Spleen (tissue), 11 donors: Measurements from ENCODE around the gene CD164. TPM values are rescaled to one million over a fixed set of nuclear protein-coding genes. Genes with fewer than 3 reads are reported as not detected.

Source experiments
- DNase-seq: peaks from one replicate; pipeline ENCODE4 v3.0.0-alpha.2; 2020
- H3K27ac ChIP-seq, 8 donors: fragments of 200-600 bp; sonication (generic) in 7 of 8; 1 replicate in 4 of 8; 2 replicates in 4 of 8; pipeline versions ENCODE4 v1.5.0 to v1.8.0; 2016 to 2021; ENCODE audit warnings: inconsistent platforms in 4 of 8, mild to moderate bottlenecking in 4 of 8, moderate library complexity in 1 of 8
- H3K27me3 ChIP-seq, 7 donors: fragments of 200-600 bp; sonication (generic) in 6 of 7; replicated peaks in 1 of 7; 1 replicate in 4 of 7; 2 replicates in 3 of 7; pipeline versions ENCODE4 v1.5.0 to v1.8.0; 2016 to 2021; ENCODE audit warnings: inconsistent platforms in 3 of 7, mild to moderate bottlenecking in 1 of 7
- H3K36me3 ChIP-seq, 6 donors: fragments of 200-600 bp; sonication (generic) in 5 of 6; 1 replicate in 4 of 6; 2 replicates in 2 of 6; pipeline versions ENCODE4 v1.5.0 to v1.8.0; 2016 to 2021; ENCODE audit warnings: inconsistent platforms in 2 of 6
- H3K4me1 ChIP-seq, 6 donors: fragments of 200-600 bp; sonication (generic) in 5 of 6; 1 replicate in 3 of 6; 2 replicates in 3 of 6; pipeline versions ENCODE4 v1.5.0 to v1.8.0; 2016 to 2021; ENCODE audit warnings: inconsistent platforms in 3 of 6
- H3K4me3 ChIP-seq, 8 donors: fragments of 200-600 bp; sonication (generic) in 7 of 8; 1 replicate in 4 of 8; 2 replicates in 4 of 8; pipeline versions ENCODE4 v1.5.0 to v1.8.0; 2016 to 2021; ENCODE audit warnings: inconsistent platforms in 4 of 8, mild to moderate bottlenecking in 4 of 8, moderate library complexity in 2 of 8
- H3K9me3 ChIP-seq, 8 donors: fragments of 200-600 bp; sonication (generic) in 7 of 8; 1 replicate in 4 of 8; 2 replicates in 4 of 8; pipeline versions ENCODE4 v1.5.0 to v1.8.0; 2016 to 2021; ENCODE audit warnings: inconsistent platforms in 4 of 8
- POLR2A ChIP-seq, 3 donors: fragments of 450-650 bp; IDR thresholded peaks; one replicate each; pipeline ENCODE4 v1.5.1; 2017; ENCODE audit warnings: antibody characterized with exemption in 3 of 3, mild to moderate bottlenecking in 1 of 3
- POLR2AphosphoS5 ChIP-seq, 3 donors: sonication (generic); formaldehyde crosslinking; IDR thresholded peaks; one replicate each; pipeline ENCODE4 v1.5.1; 2017; ENCODE audit warnings: antibody characterized with exemption in 3 of 3
- WGBS, 5 donors: extraction: QIAGEN DNeasy Blood & Tissue Kit in 3 of 5; methylation state at CpG; one replicate each; pipeline versions ENCODE4 v1.1.5 to v1.1.7; 2013 to 2018; 5-methylcytosine and 5-hydroxymethylcytosine counted together
- intact Hi-C: fragments of 100-400 bp; cut with DNase I; formaldehyde crosslinking; loops from one replicate; pipeline ENCODE4 v1.15.0; 2023; ENCODE audit warnings: low total_unique reads
- polyA plus RNA-seq, 3 donors: library from polyadenylated mRNA; stranded (reverse); fragments of 200-250 nt; gene quantifications; one replicate each; pipeline ENCODE4 v1.2.1, GENCODE V29; 2013
- total RNA-seq, 7 donors: library from RNA; depleted of rRNA in 3 of 7; stranded (reverse); fragments of >200 nt in 3 of 7; fragmentation: NEBNext Ultra II Directional in 4 of 7; extraction: Animal tissue kit (Norgen Biotek cat#: 25700) in 4 of 7; gene quantifications; one replicate each; pipeline versions ENCODE4 v1.1.0 to v1.2.1, GENCODE V29; 2016 to 2021
- TF ChIP-seq, protein P1 (sequence below), 11 experiments: fragments of 200-600 bp in 7 of 11; fragments of 450-650 bp in 4 of 11; sonication (generic) in 4 of 11; IDR thresholded peaks in 8 of 11; conservative IDR thresholded peaks in 3 of 11; 1 replicate in 7 of 11; 2 replicates in 4 of 11; pipeline versions ENCODE4 v1.4.0 to v1.8.0; 2016 to 2021; ENCODE audit warnings: antibody characterized with exemption in 11 of 11, inconsistent platforms in 4 of 11, mild to moderate bottlenecking in 1 of 11
- donor health status: healthy with polysubstance abuse.
- donor health status: DM: no; HTN: no; CAD: no; lungs with moderate emphysema.
- donor health status: DM: no; HTN: no; CAD: no.
- donor health status: Bipolar disorder and iron deficiency.
- donor health status: healthy.
- donor health status: DM: no; HTN: no; CAD: no.
- donor health status: DM: yes; HTN: yes; CAD: no.

The CD164 gene
- total and polyA plus RNA-seq, 10 donors, result 79.4 to 249 (median 210) TPM

DNA sequence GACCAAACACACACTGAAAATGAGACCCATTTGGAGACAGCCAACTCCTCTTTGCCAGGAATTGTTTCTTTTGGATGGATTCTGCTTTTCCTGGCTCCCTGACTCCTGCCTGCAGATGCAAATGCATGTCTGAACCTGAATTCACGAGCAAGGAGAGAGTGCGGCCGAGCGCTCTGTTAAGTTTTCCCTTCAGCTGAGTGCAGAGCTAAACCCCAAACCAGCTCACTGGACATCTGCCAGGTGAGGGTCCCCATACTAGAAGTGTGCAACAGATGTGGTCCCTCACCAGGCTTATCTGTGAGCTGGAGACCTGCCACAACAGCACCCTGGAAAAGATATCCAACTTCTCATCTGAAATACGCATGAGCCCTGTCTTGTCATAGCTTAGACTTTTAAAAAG is 59.0 kb downstream of the CD164 start:
- intact Hi-C loops, result no loop called here
- Histone ChIP-seq H3K27me3 (no peaks in the 10 kb centered on the region), H3K36me3 (no peaks in the 10 kb centered on the region), H3K9me3 (no peaks in the 10 kb centered on the region), H3K27ac (peak overlapping the region in 4 of 8 donors; percentile 10 to 68 (median 34)), H3K4me1 (peaks cover 0 to 45% (median 14%) of the 10 kb centered on the region in 6 donors), H3K4me3 (no peak overlapping the region)
- TF ChIP-seq, protein P1, sequence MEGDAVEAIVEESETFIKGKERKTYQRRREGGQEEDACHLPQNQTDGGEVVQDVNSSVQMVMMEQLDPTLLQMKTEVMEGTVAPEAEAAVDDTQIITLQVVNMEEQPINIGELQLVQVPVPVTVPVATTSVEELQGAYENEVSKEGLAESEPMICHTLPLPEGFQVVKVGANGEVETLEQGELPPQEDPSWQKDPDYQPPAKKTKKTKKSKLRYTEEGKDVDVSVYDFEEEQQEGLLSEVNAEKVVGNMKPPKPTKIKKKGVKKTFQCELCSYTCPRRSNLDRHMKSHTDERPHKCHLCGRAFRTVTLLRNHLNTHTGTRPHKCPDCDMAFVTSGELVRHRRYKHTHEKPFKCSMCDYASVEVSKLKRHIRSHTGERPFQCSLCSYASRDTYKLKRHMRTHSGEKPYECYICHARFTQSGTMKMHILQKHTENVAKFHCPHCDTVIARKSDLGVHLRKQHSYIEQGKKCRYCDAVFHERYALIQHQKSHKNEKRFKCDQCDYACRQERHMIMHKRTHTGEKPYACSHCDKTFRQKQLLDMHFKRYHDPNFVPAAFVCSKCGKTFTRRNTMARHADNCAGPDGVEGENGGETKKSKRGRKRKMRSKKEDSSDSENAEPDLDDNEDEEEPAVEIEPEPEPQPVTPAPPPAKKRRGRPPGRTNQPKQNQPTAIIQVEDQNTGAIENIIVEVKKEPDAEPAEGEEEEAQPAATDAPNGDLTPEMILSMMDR (IDR thresholded peaks at IDR 0.05 in 8 of 11, conservative IDR thresholded peaks at IDR 0.05 in 3 of 11), result no peak
- TF ChIP-seq POLR2AphosphoS5 (IDR thresholded peaks at IDR 0.05) (no peak), POLR2A (IDR thresholded peaks at IDR 0.05) (no peak)
- WGBS, 5 donors, result 66 to 88% (median 80%) methylated on average over 5 of the region's 5 CpGs
- no peak for DNase-seq

DNA sequence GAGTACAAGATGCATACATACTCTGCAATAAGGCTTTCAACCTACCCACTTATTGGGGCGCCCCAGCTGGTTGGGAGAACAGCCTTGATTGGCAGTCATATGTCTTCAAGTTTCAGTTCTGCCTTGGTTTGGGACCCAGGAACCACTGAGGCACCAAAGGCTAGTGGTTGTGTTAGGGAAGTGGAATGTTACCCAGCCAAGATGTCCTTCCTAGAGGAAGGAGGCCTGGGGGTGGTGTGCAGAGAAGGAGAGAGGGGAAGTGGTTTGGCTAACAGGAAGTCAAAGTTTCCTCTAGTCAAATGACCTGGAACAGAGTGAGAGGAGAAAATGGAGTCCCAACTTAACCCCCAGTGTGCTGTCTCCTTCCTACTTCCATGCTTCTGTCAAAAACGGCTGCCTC is 59.4 kb downstream of the CD164 start:
- TF ChIP-seq POLR2A (IDR thresholded peaks at IDR 0.05) (no peak), POLR2AphosphoS5 (IDR thresholded peaks at IDR 0.05) (peak in 1 of 3 donors; percentile 65)
- TF ChIP-seq, protein P1 (IDR thresholded peaks at IDR 0.05 in 8 of 11, conservative IDR thresholded peaks at IDR 0.05 in 3 of 11), result no peak
- H3K27me3 ChIP-seq, result no peaks in the 10 kb centered on the region
- H3K36me3 ChIP-seq, result no peaks in the 10 kb centered on the region
- peak overlapping the region in 4 of 8 donors; percentile 10 to 68 (median 34) for H3K27ac ChIP-seq
- no peaks in the 10 kb centered on the region for H3K9me3 ChIP-seq
- 32 to 49% (median 43%) methylated on average over 2 of the region's 2 CpGs for WGBS, 5 donors
- H3K4me1 ChIP-seq, result peaks cover 0 to 45% (median 14%) of the 10 kb centered on the region in 6 donors
- H3K4me3 ChIP-seq, result no peak overlapping the region
- intact Hi-C loops, result no loop called here
- DNase-seq, result no peak

DNA sequence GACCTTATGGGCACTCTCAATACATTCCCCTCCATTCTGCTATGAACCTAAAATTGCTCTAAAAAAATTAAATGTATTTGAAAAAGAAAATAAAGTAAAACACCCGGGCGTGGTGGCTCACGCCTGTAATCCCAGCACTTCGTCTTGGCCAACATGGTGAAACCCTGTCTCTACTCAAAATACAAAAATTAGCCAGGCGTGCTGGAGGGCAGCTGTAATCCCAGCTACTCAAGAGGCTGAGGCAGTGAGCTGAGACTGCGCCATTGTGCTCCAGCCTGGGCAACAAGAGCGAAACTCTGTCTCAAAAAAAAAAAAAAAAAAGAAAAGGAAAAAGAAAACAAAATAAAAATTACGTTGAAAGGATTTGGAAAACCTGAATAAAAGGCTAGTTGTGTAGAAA is 60.5 kb downstream of the CD164 start:
- intact Hi-C loops, result no loop called here

DNA sequence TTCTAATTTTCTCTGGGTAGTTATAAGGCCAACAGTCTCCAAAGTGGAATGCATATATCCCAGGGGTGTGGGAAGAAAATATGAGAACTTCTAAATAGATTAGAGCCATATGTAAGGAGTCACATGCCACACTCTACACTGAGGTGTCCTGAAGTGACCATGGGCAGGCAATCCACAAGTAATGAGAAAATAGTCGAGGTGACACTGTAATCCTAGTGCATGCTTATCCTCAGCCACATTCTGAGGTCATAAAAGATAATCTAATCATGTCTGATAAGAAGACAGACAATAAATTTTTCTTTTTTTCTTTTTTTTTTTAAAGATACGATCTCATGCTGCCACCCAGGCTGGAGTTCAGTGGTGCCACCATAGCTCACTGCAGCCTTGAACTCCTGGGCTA is 62.2 kb downstream of the CD164 start:
- DNase-seq, result no peak
- Histone ChIP-seq H3K4me3 (no peak overlapping the region), H3K27me3 (no peaks in the 10 kb centered on the region), H3K9me3 (no peaks in the 10 kb centered on the region), H3K36me3 (no peaks in the 10 kb centered on the region), H3K27ac (no peak overlapping the region), H3K4me1 (peaks cover 0 to 30% (median 14%) of the 10 kb centered on the region in 6 donors)
- TF ChIP-seq, protein P1 (IDR thresholded peaks at IDR 0.05 in 8 of 11, conservative IDR thresholded peaks at IDR 0.05 in 3 of 11), result no peak
- no peak for TF ChIP-seq POLR2AphosphoS5 (IDR thresholded peaks at IDR 0.05)
- TF ChIP-seq POLR2A (IDR thresholded peaks at IDR 0.05), result no peak
- WGBS, 5 donors, result 57 to 88% (median 79%) methylated on average over 2 of the region's 2 CpGs
- intact Hi-C loops, result no loop called here

More for the DNA sequence above, 60.5 kb downstream of the CD164 start:
- Histone ChIP-seq H3K9me3 (no peaks in the 10 kb centered on the region), H3K36me3 (no peaks in the 10 kb centered on the region), H3K4me3 (no peak overlapping the region), H3K4me1 (peaks cover 0 to 45% (median 14%) of the 10 kb centered on the region in 6 donors), H3K27me3 (no peaks in the 10 kb centered on the region), H3K27ac (peak overlapping the region in 2 of 8 donors; percentile 51 to 68)
- WGBS, 5 donors, result 80 to 95% (median 83%) methylated on average over 8 of the region's 8 CpGs
- TF ChIP-seq POLR2A (IDR thresholded peaks at IDR 0.05), result no peak
- TF ChIP-seq, protein P1 (IDR thresholded peaks at IDR 0.05 in 8 of 11, conservative IDR thresholded peaks at IDR 0.05 in 3 of 11), result no peak
- TF ChIP-seq POLR2AphosphoS5 (IDR thresholded peaks at IDR 0.05), result no peak
- DNase-seq, result no peak
